BJ (cell line): ENCODE results near the gene WNT5B. TPM values are rescaled to one million over a fixed set of nuclear protein-coding genes. Genes with fewer than 3 reads are reported as not detected.
A peak's percentile ranks its signal among the peaks of the same experiment; 100 is the strongest.

Experiments used
- CTCF ChIA-PET: fragments of 350-600 bp; formaldehyde crosslinking; extraction: SDS; loops from one replicate; lab custom pipeline; 2021; ENCODE audit warnings: antibody characterized with exemption, inconsistent platforms; lab: Yijun Ruan, JAX
- POLR2A ChIA-PET: fragments of 300-600 bp; sonication (Branson Sonifier 250); formaldehyde crosslinking; extraction: SDS; loops from one replicate; lab custom pipeline; 2021; ENCODE audit warnings: antibody characterized with exemption; lab: Charles Lee
- DNase-seq: peaks from one replicate; pipeline ENCODE4 v3.0.0-alpha.2; 2011; ENCODE audit warnings: low read depth
- H3K27me3 ChIP-seq: 2 replicates; pipeline ENCODE4 v1.6.0; 2011; ENCODE audit warnings: low read length; ENCODE audit not compliant: control insufficient read depth, insufficient read depth
- H3K36me3 ChIP-seq: 2 replicates; pipeline ENCODE4 v1.5.1; 2011; ENCODE audit warnings: low read length; ENCODE audit not compliant: control insufficient read depth, insufficient read depth
- H3K4me3 ChIP-seq: 2 replicates; pipeline ENCODE4 v1.5.1; 2011; ENCODE audit warnings: low read depth, mild to moderate bottlenecking, control low read depth, low read length
- CTCF ChIP-seq: IDR thresholded peaks from 2 replicates; pipeline ENCODE4 v1.5.1; 2011; ENCODE audit warnings: low read depth, mild to moderate bottlenecking, control low read depth, inconsistent platforms, low read length, moderate library complexity; ENCODE audit not compliant: insufficient read depth
- polyA plus RNA-seq: library from polyadenylated mRNA; depleted of rRNA; stranded (reverse); fragments of >200 nt; gene quantifications from 2 replicates; pipeline ENCODE4 v1.2.3, GENCODE V29; 2011

WNT5B gene
- polyA plus RNA-seq, 1 experiment, result 57.3 TPM

DNA sequence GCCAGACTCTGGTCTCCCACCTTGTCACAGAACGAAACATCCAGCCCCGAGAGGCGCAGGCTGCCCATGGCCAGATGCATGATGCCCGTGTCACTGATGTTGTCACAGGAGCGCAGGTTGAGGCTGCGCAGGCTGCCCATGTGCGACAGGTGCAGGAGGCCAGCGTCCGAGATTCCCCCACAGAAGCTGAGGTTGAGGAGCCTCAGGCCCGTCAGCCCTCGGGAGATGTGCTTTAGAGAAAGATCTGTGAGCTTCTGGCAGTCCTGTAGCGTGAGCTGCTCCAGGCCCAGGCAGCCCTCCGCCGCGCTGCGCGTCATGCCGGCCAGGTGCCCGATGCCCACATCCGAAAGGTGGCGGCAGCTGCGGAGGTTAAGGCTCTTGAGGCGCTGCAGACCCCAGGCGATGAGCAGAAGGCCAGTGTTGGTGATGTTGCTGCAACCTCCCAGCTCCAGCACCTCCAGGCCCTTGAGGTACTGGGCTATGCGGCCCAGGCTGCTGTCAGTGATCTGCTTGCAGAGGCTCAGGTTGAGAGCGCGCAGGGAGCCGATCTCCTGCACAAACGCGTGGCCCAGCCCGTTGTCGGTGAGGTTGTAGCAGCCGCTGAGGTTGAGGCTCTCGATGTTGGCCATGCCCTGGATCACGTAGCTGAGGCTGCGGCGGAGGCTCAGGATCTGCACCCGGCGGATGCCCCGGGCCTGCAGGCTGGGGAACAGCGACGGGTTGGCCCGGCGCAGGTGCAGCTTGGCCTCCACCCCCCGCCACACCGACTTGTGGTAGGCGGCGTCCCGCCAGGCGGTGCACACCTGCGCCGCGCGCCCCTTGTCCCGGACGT, 35.6 kb upstream of the WNT5B start:
- POLR2A ChIA-PET, result no interaction called here
- CTCF ChIA-PET, result interaction anchor here (0.6 to 2.2 kb wide), 6 partner anchors 9 to 475 kb away, joined by 3 to 11 read pairs (median 5); no protein-coding TSS in a partner anchor

DNA sequence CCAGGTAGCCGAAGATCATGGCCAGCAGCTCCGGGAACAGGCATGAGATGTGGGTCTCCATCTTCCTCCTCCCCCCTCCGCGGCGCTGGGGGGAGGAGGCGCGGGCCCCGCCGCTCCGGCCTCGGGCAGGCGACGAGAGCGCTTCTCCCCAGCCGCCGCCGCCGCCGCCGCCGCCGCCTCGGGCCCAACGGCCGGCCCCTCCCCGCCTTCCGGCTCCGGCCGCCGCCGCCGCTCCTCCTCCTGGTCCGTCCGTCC, 35.1 kb upstream of the WNT5B start:
- Histone ChIP-seq H3K4me3 (peak overlapping the region; percentile 61), H3K27me3 (no peaks in the 10 kb centered on the region), H3K36me3 (peaks cover 8% of the 10 kb centered on the region)
- POLR2A ChIA-PET, result no interaction called here
- no peak for TF ChIP-seq CTCF
- CTCF ChIA-PET, result interaction anchor here (1.0 to 1.3 kb wide), 2 partner anchors 12 to 41 kb away, joined by 3 to 4 read pairs; no protein-coding TSS in a partner anchor
- no peak for DNase-seq

More for the DNA sequence above, 35.6 kb upstream of the WNT5B start:
- TF ChIP-seq CTCF, result no peak
- Histone ChIP-seq H3K27me3 (no peaks in the 10 kb centered on the region), H3K4me3 (peak overlapping the region; percentile 61), H3K36me3 (peaks cover 8% of the 10 kb centered on the region)
- no peak for DNase-seq

GRCh38 chr12:1594261-1595025, 34.6 kb upstream of the WNT5B start, which contains the start of gene FBXL14:
Gene FBXL14 (minus strand): TSS chr12:1594581. CDS start chr12:1594066, 515 bp downstream.
- no peak for TF ChIP-seq CTCF
- no peaks in the 10 kb centered on the region for H3K27me3 ChIP-seq
- H3K4me3 ChIP-seq, result peak within 1 kb of the TSS; percentile 61
- no peak for DNase-seq
- CTCF ChIA-PET, result interaction anchor here (0.7 to 1.6 kb wide), 4 partner anchors 11 to 477 kb away, joined by 3 to 4 read pairs (median 4); no protein-coding TSS in a partner anchor
- POLR2A ChIA-PET, result no interaction called here
- H3K36me3 ChIP-seq, result peaks cover 8% of the 10 kb centered on the region

GRCh38 chr12:1595026-1595561, 33.9 kb upstream of the WNT5B start:
- ChIA-PET CTCF (interaction anchor here (0.7 to 1.6 kb wide), 5 partner anchors 10 to 477 kb away, joined by 3 to 4 read pairs (median 4); no protein-coding TSS in a partner anchor), POLR2A (no interaction called here)
- DNase-seq, result no peak
- Histone ChIP-seq H3K4me3 (peak overlapping the region; percentile 61), H3K36me3 (peaks cover 8% of the 10 kb centered on the region), H3K27me3 (no peaks in the 10 kb centered on the region)
- TF ChIP-seq CTCF, result no peak
